Neuron (in vitro differentiated cells): ENCODE measurements around the gene RPS25.
"Not testable (repeated sequence)": the region's sequence is repeated elsewhere in the genome, so short reads cannot be mapped to it uniquely, and the experiment has no call there.

Experiments
- H2AFZ ChIP-seq: one replicate; pipeline ENCODE4 v1.6.1; 2013; ENCODE audit warnings: low read depth, mild to moderate bottlenecking, inconsistent platforms, low read length, moderate library complexity
- H3K27me3 ChIP-seq: one replicate; pipeline ENCODE4 v1.6.1; 2013; ENCODE audit warnings: low read length; ENCODE audit not compliant: insufficient read depth
- H3K36me3 ChIP-seq: one replicate; pipeline ENCODE4 v1.6.1; 2013; ENCODE audit warnings: low read length; ENCODE audit not compliant: insufficient read depth
- H3K4me1 ChIP-seq: one replicate; pipeline ENCODE4 v1.6.1; 2013; ENCODE audit warnings: low read length; ENCODE audit not compliant: insufficient read depth
- H3K4me3 ChIP-seq: 2 replicates; pipeline ENCODE4 v1.5.1; 2013; ENCODE audit warnings: mild to moderate bottlenecking, low read length, moderate library complexity
- H3K9me3 ChIP-seq: one replicate; pipeline ENCODE4 v1.6.1; 2013; ENCODE audit warnings: low read length

Gene RPS25

DNA sequence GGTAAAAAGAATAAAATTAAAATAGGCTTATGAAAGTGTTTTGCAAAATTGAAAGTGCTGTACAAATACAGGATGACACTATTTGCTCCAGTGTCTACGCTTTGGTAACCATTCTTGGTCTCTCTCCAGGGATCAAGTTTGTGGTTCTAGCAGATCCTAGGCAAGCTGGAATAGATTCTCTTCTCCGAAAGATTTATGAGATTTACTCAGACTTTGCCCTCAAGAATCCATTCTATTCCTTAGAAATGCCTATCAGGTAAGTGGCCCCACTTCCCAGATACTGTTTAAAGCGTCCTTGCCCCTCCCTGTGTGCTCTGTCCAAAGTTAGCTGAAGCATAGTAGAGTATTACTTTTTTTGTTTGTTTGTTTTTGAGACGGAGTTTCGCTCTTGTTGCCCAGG, 3.5 kb upstream of the RPS25 start:
- H2AFZ ChIP-seq = no peak overlapping the region
- no peaks in the 10 kb centered on the region for H3K27me3 ChIP-seq
- H3K4me1 ChIP-seq = peaks cover 18% of the 10 kb centered on the region
- peaks cover 57% of the 10 kb centered on the region for H3K36me3 ChIP-seq
- no peak overlapping the region for H3K4me3 ChIP-seq
- no peaks in the 10 kb centered on the region for H3K9me3 ChIP-seq

DNA sequence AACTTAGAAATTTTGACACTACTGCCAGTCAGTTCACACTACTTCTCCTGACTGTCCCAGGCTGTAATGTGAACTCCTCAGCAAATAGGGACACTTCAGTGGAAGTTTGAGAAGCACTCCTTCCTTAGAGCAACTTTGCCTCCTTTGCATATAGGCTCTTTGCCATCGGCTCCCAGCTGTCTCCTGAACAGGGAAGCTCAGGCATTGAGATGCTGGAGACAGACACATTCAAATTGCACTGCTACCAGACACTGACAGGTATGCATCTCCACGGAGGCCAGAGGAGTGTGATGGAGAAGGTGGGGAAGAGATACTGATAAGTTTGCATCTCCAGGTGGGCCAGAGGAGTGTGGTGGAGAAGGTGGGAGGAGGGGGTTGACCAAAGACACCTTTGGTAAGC, 1.9 kb upstream of the RPS25 start:
- peaks cover 20% of the 10 kb centered on the region for H3K4me1 ChIP-seq
- H3K4me3 ChIP-seq = peak overlapping the region; percentile 94
- no peaks in the 10 kb centered on the region for H3K9me3 ChIP-seq
- H3K27me3 ChIP-seq = no peaks in the 10 kb centered on the region
- H3K36me3 ChIP-seq = peaks cover 59% of the 10 kb centered on the region
- H2AFZ ChIP-seq = no peak overlapping the region

DNA sequence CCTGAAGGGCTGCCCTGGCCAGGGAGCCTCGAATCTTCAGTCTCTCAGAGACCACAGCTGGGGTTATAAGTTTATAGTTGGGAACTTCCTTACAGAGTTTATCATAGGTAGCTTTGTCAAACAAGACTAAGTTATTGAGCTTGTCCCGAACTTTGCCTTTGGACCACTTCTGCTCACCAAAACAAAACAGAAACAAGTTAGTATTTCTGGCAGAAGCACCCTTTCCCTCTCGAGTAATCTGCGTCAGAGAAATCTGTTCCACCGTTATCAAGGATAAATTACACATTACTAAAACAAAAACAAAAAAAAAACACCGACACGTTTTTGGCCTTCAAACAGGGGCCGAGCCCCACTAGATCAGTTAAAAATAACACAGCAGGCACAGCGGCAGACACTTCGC, 766 bp downstream of the RPS25 start:
- peaks cover 20% of the 10 kb centered on the region for H3K4me1 ChIP-seq
- not testable (repeated sequence) for H3K27me3 ChIP-seq, H2AFZ ChIP-seq, H3K9me3 ChIP-seq
- H3K36me3 ChIP-seq = peaks cover 57% of the 10 kb centered on the region
- H3K4me3 ChIP-seq = peak overlapping the region; percentile 94

DNA sequence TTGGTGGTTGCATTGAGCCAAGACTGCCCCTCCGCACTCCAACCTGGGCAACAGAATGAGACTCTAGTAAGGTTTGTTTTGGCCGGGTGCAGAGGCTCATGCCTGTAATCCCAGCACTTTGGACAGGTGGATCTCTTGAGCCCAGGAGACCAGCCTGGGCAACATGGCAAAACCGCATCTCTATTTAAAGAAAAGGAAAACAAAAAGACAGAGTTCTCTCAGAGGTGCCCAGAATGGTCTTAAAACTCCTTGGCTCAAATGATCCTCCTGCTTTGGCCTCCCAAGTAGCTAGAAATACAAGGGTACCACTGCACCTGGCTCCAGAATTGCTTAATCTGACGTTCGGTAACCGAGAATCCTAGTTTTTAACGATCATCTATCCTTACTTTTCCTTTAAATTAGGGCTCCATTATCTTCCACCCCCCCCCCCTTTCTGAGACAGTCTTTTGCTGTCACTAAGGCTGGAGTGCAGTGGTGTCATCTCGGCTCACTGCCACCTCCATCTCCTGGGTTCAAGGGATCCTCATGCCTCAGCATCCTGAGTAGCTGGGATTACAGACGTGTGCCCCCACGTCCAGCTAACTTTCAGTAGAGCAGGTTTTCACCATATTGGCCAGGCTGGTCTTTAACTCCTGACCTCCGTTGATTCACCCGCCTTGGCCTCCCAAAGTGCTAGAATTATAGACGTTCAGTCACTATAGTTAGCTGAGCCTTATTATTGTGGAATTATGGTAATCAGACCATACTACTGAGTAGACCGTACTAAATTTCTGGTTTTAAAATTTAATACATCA, 1.7 kb downstream of the RPS25 start:
- Histone ChIP-seq H3K36me3 (peaks cover 52% of the 10 kb centered on the region), H3K4me3 (peak overlapping the region; percentile 94)

DNA sequence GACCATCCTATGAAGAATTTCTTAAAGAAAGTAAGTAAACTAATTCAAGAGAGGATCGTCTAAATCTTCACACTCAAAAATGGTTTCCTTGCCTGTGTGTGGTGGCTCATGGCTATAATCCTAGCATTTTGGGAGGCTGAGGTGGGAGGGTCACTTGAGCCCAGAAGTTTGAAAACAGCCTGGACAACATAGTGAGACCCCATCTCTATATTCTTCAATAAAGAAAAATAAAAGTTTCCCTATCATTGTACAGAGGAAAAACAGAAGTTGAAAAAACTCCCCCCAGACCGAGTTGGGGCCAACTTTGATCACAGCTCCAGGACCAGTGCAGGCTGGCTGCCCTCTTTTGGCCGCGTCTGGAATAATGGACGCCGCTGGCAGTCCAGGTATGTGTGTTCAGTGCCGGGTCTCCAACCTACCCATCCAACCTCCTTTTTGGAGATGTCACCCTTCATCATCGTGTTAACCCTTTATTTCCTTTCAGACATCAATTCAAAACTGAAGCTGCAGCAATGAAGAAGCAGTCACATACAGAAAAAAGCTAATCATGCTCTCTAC, 3.0 kb downstream of the RPS25 start:
- Histone ChIP-seq H3K27me3 (no peaks in the 10 kb centered on the region), H3K4me1 (peaks cover 17% of the 10 kb centered on the region), H3K9me3 (no peaks in the 10 kb centered on the region), H2AFZ (no peak overlapping the region), H3K4me3 (no peak overlapping the region), H3K36me3 (peaks cover 48% of the 10 kb centered on the region)

More for the DNA sequence above, 1.7 kb downstream of the RPS25 start:
- no peaks in the 10 kb centered on the region for H3K9me3 ChIP-seq
- no peaks in the 10 kb centered on the region for H3K27me3 ChIP-seq
- peaks cover 20% of the 10 kb centered on the region for H3K4me1 ChIP-seq
- no peak overlapping the region for H2AFZ ChIP-seq

DNA sequence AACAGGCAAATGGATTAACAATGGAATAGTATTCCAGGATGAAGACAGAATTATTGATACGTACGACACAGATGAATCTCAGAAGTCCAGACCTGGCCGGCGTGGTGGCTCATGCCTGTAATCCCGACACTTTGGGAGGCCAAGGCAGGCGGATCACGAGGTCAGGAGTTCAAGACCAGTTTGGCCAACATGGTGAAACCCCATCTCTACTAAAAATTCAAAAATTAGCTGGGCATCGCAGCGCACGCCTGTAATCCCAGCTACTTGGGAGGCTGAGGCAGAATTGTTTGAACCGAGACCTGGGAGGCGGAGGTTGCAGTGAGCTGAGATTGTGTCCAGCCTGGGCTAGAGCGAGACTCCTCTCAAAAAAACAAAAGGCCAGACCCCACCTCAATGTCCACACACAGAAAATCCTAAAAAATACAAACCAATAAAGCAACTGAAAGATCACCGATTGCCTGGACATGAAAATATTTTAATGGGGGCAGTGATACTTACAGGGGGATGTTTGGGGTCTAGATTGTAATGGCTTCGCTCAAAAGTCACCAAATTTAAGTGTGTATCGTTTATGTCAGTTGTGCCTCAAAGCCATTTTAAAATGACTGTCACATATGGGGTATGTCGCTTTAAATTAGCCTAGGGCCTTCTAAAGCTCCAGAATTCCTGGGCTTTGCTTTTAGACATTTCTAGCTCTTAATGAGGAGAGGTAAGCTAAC, 3.8 kb downstream of the RPS25 start:
- no peak overlapping the region for H3K4me3 ChIP-seq
- H3K36me3 ChIP-seq = peaks cover 48% of the 10 kb centered on the region
- H2AFZ ChIP-seq = no peak overlapping the region
- no peaks in the 10 kb centered on the region for H3K9me3 ChIP-seq
- H3K27me3 ChIP-seq = no peaks in the 10 kb centered on the region
- peaks cover 11% of the 10 kb centered on the region for H3K4me1 ChIP-seq

DNA sequence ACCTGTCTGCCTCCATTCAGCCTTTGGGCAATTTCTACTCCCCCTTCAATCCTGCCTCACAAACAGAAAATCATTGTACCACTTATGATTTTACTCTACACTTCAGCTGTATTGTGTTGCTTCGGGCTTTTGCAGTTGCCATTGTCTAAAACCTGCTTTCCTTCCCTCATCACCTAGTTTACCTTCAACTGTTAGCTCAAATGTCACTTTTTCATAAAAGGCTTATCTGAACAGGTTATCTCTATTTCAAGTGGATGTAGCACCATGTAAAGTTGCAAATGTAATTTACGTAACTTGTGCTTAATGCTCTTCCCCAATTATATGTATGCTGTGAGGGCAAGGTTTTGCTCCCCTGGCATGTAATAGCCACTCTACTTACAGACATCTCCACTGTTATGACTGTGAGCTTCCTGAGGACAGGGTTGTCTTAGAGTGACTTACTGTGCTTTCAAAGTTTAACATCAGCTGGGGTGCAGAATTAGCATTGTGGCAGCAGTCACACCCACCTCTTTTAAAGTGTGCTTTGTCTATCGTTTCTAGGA, 5.4 kb downstream of the RPS25 start:
- Histone ChIP-seq H3K9me3 (no peaks in the 10 kb centered on the region), H3K4me1 (peaks cover 11% of the 10 kb centered on the region), H3K4me3 (no peak overlapping the region), H3K36me3 (peaks cover 48% of the 10 kb centered on the region), H3K27me3 (no peaks in the 10 kb centered on the region), H2AFZ (no peak overlapping the region)

DNA sequence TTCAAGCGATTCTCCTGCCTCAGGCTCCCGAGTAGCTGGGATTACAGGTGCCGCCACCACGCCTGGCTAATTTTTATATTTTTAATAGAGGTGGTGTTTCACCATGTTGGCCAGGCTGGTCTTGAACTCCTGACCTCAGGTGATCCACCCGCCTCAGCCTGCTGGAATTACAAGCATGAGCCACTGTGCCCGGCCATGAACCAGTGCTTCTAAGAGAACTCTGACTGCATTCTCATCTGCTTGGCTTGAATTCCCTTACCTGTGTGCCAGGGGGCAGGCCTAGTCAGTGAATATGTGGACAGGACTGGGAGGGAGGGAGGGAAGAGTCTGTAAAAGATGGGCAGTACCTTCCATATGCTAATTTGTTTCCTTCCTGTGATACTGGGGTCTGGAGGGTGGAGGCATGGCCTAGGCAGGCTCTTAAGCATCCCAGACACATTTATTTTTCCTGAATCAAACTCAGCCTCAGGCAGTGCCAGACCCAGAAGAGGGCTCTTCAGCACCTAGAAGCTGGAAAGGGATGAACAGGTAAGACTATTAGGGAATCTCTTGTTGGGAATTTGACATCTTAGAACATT, 6.6 kb downstream of the RPS25 start:
- H3K36me3 ChIP-seq = peaks cover 49% of the 10 kb centered on the region
- H3K27me3 ChIP-seq = no peaks in the 10 kb centered on the region
- H3K4me3 ChIP-seq = no peak overlapping the region
- H3K4me1 ChIP-seq = peaks cover 1% of the 10 kb centered on the region
- no peaks in the 10 kb centered on the region for H3K9me3 ChIP-seq
- no peak overlapping the region for H2AFZ ChIP-seq

DNA sequence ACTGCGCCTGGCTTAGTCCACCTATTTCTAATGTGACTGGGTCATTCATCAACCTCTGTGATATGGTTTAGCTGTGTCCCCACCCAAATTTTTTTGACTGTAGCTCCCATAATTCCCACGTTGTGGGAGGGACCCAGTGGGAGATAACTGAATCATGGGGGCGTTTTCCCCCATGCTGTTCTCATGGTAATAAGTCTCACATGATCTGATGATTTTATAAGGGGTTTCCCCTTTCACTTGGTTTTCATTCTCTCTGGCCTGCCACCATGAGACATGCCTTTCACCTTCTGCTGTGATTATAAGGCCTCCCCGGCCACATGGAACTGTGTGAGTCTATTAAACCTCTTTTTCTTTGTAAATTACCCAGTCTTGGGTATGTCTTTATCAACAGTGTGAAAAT, 11.5 kb downstream of the RPS25 start:
- Histone ChIP-seq H3K4me3 (no peak overlapping the region), H2AFZ (no peak overlapping the region), H3K36me3 (peaks cover 17% of the 10 kb centered on the region), H3K27me3 (no peaks in the 10 kb centered on the region), H3K9me3 (no peaks in the 10 kb centered on the region), H3K4me1 (no peaks in the 10 kb centered on the region)

DNA sequence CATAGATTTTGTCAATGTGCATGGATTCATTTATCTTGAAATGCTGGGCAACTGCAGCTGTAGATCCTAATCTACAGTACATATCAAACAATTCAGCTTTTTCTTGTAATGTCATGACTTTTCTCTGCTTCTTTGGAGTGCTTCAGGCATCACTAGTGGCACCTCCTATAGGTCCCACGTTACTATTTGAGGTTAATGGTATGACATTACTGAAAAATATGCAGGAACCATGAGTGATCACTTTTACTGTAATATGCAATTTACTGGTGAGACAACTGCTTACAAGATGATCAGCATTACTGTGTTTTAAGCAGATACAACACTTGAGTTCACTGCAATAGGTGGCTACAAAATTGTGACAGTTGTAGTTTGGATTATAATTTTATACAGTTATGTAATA, 17.2 kb downstream of the RPS25 start:
- Histone ChIP-seq H3K9me3 (no peaks in the 10 kb centered on the region), H3K4me1 (peaks cover 17% of the 10 kb centered on the region), H3K36me3 (peaks cover 19% of the 10 kb centered on the region), H3K4me3 (no peak overlapping the region), H3K27me3 (no peaks in the 10 kb centered on the region), H2AFZ (no peak overlapping the region)

DNA sequence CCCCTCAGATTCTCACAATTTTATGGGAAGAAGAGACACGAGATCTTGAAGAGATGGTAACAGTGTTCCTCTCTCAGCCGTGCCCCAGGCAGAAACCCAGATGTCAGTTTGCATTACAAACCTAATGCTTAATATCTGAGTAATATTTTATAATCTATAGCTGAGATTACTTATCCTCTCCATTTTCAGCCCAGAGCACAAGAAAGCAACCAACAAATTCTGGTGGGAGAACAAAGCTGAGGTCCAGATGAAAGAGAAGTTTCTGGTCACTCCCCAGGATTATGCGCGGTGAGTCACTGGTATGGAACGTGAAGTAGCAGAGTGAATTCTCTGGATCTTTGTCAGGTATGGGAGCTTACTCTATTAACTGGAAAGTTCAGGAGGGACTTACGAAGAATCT, 19.3 kb downstream of the RPS25 start:
- peaks cover 12% of the 10 kb centered on the region for H3K36me3 ChIP-seq
- peaks cover 17% of the 10 kb centered on the region for H3K4me1 ChIP-seq
- H3K9me3 ChIP-seq = no peaks in the 10 kb centered on the region
- no peaks in the 10 kb centered on the region for H3K27me3 ChIP-seq
- H2AFZ ChIP-seq = no peak overlapping the region
- H3K4me3 ChIP-seq = peak overlapping the region; percentile 81

DNA sequence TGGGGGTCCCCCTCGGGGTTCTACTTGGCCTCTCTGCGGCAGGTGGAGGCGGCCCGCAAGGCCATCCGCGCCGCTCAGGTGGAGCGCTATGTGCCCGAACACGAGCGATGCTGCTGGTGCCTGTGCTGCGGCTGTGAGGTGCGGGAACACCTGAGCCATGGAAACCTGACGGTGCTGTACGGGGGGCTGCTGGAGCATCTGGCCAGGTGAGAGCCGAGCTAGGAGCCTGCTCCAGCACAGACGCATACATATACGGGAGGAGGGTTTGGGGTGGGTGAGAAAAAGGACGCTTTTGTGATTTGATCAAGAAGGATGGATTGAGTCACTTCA, 19.8 kb downstream of the RPS25 start:
- Histone ChIP-seq H3K36me3 (peaks cover 12% of the 10 kb centered on the region), H3K27me3 (no peaks in the 10 kb centered on the region), H2AFZ (peak overlapping the region; percentile 48), H3K4me1 (peaks cover 17% of the 10 kb centered on the region), H3K9me3 (no peaks in the 10 kb centered on the region), H3K4me3 (peak overlapping the region; percentile 81)
